GM19452 (cell line): Measurements from ENCODE around the gene LPCAT2.

Experiments used
- ATAC-seq: cut with Tn5 transposase; IDR thresholded peaks from one replicate; pipeline ENCODE4 v1.9.1; 2021; ENCODE audit not compliant: unreplicated experiment

The LPCAT2 gene

DNA sequence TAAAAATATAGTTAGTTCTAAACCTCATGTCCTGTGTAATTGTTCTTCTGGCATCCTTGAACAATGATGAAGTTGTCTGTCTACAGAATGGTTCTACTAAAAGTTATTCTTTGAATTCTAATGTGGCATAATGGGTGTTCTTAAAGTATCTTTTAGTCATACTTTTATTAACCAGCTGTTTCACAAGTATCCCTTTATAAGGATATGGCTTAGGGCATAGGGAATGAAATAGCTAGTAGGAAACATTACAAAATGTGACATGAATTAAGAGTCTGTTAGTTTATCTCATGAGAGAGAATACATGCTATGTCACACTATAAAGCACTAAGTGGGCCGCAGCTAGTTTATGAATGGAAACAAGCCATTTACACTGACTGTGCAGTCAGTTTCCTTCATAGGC is 31.3 kb downstream of the LPCAT2 start:
- no peak for ATAC-seq

DNA sequence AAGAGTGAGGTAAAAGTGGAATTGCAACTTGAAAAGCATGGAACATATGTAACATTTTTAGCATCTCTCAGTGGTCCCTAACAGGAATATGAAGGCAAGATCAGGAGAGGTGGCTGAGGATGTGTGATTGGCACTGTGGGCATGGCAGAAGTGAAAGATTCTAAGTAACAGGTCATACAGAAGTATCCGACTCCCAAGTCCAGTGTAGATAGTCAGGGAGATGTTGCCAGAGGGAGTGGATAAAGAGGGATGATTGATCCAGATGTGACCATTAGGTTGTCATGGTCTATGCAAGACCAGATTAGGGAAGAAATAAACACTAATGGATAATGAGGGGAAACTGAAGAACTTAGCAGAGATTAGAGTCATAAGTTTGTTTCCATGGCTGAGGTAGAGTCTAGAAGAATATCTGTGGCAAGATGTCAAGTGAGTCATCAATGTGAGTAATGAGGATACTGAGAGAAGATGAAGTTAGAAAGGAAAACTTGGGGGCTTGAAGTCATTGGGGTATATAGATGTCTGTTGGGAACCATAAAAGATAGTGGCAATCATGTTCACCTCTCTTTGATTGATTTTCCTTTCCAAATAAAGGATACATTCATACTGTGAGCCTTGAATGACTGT is 33.7 kb downstream of the LPCAT2 start:
- no peak for ATAC-seq

DNA sequence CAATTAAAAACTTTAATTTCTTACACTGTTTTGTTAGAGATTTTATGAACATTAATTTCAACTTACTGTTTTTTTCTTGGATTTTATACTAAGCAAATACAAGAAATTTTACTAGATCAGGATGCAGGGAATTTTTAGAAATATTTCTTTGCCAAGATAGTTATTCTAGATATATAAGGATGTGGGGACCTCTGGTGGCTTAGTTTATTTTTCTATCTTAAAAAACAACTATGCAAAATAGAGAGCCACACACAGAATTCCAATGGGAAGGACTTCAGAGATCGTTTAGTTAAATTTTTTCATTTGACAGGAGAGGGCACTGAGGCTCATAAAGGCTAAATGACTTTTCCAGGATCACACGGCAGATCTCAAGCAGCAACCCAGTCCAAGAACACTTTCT is 34.6 kb downstream of the LPCAT2 start:
- no peak for ATAC-seq

DNA sequence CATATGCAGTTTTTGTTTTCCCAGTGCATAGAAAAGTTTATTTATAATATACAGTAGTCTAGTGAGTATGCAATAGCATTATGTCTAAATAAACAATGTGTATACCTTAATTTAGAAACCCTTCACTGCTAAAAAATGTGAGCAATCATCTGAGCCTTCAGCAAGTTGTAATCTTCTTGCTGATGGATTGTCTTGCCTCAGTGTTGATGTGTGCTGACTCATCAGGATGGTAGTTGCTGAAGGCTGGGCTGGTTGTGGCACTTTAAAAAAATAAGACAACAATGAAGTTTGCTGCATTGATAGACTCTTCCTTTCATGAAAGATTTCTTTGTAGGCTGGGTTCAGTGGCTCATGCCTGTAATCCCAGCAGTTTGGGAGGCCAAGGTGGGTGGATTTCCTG is 43.7 kb downstream of the LPCAT2 start:
- no peak for ATAC-seq

DNA sequence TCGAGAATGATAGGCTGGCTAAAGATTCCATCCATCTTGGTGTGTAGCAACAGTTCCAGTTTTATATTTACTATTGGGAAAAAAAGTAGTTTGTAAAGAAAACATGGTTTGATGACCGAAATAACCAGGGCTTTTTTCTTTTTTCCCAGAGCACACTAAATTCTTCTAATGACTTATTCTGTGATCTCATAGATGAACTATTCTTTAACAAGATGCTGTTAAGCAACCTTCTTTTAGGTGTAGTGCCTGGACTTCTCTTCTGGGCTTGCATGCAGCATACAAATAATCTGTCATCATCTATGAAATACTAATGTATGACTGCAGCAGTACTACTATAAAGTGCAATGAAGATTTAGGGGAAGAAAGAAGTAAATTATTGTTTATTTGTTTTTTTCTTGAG is 46.6 kb downstream of the LPCAT2 start:
- ATAC-seq: no peak

DNA sequence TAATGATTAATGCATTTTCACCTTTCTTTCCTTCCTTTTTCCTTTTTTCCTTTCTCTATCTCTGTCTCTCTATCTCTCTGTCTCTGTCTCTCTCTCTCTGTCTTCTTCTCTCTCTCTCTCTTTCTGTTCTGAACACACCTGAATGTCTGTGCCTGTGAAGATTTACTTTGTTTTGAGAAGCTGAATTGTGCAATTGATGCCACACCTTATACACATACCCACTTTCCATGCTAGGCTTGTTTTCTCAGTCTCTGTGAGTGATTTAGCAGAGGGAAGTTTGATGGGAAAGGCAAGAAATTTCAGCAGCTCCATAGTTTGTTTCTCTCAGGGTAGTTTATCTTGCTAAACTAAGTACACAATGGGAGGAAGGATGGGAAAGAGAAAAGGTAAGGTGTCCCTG is 48.3 kb downstream of the LPCAT2 start:
- ATAC-seq: no peak

DNA sequence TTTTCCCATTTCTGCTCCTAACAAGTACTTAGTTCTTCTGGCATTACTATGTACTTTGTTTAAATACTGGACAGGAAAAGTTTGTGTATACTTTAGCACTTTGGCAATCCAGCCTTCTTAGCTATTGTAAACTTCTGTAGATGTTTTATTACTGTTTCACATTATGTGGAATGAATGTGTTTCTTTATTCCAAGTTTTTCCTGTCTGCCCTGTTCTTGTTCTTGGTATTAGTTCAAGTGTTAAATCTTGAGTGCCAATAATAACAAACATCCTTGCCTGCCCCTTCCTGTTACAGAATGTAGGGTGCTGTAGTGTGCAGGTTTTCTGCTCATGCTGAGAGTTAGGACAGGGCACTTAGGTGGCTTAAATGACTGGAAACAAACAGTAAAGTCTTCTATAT is 50.4 kb downstream of the LPCAT2 start:
- no peak for ATAC-seq

DNA sequence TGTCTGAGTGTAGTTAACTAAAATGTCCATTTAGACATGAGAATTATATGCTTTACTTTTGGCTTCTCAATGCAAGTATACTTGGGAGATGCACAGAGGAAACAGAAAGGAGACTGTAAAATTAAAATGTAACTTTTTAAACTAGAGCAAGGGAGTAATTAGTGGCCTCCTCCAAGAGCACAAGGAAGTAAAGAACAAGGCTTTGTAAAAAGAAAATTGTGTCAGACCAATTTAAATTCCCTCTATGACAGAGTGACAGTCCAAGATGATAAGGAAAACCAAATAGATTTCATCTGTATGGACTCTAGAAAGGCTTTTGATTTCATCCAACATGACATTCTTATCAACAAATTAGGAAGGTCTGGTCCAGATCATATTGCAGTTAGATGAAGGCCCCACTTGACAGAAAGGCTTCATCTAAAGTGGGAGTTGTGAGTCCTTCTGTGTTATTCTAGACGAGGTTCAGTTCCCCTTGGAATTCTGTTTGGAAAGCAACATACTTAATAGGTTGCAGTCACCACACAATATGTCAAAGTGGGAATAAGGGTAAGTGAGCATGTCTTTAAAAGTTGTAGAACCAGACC is 51.2 kb downstream of the LPCAT2 start:
- no peak for ATAC-seq

DNA sequence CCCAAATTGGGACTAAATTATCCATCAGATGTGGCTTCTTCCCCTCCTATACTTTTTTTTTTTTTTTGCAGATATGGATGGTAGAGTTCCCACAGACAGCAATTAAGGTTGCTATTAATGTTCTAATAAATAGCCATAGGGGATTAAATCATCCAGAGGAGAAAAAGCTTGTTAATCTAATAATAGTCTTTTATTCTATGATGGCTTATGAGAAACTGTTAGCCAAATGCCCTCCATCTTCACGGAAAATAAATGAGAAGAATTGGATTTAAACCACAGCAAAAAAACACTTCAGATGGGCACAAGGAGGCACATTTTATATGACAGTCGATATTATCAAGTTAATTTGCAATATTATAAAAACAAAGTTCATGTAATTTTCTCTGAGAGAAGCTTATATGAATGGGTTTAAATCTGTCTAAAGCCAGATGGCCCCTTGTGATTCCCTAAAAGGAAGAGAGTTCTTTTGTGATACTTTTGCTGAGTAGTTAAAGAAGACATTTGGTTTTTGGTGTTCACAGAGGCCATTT is 52.5 kb downstream of the LPCAT2 start:
- ATAC-seq: no peak

DNA sequence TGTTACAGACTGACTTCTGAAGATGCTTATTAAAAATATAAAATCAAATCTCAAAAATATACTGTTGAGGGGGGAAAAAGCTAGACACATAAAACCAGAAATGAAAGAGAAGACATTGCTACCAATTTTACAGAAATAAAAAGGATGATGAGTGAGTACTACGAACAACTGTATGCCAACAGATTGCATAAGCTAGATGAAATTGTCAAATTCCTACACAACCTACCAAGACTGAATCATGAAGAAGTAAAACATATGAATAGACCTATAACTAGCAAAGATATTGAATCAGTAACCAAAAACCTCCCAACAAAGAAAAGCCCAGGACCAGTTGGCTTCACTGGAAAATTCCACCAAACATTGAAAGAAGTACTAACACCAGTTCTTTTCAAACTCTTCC is 54.1 kb downstream of the LPCAT2 start:
- no peak for ATAC-seq

DNA sequence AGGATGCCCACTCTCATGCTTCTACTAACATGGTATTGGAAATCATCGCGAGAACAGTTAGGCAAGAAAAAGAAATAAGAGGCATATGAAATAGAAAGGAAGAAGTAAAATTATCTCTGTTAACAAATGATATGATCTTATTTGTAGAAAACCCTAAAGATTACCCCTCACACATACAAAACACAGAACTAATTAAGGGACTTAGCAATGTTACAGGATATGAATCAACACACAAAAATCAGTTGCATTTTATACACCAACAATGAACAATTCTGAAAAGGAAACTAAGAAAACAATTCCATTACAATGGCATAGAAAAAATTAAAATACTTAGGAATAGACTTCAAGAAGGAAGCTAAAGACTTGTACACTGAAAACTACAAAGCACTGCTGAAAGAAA is 54.9 kb downstream of the LPCAT2 start:
- ATAC-seq: no peak

DNA sequence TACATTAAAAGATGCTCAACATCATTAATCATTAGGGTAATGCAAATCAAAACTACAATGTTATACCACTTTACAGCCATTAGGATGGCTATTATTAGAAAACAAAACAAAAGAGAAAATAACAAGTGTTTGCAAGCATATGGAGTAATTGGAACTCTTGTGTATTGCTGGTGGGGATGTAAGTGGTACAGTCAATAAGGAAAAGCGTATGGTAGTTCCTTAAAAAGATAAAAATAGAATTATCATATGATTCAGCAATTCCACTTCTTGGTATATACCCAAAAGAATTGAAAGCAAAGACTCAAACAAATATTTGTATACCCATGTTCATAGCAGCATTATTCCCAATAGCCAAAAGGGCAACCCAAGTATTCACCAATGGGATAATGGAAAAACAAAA is 56.2 kb downstream of the LPCAT2 start:
- ATAC-seq: no peak

DNA sequence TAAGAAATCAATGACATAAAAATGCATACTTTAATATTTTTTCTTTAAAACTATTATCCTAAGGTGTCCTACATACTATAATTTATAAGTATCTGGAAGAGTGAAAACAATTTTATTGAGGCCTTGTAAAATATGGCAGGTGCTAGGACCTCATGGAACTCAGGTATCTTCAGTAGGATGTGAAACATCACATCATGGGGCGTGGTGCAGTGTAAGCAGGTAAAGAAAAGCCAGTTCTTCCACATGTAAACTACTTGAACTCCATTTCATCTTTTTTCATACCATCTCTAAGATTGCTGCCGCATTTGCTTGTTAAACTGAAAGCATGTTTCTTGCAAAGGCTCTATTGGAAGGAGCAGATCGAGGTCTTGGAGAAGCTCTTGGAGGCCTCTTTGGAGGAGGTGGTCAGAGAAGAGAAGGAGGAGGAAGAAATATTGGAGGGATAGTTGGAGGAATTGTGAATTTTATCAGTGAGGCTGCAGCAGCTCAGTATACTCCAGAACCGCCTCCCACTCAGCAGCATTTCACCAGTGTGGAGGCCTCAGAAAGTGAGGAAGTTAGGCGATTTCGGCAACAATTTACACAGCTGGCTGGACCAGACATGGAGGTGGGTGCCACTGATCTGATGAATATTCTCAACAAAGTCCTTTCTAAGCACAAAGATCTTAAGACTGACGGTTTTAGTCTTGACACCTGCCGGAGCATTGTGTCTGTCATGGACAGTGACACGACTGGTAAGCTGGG is 57.7 kb downstream of the LPCAT2 start, which contains the start of gene CAPNS2:
Gene CAPNS2, plus strand, starts transcription at position 253 of the 744 bp plus-strand sequence. Its CDS starts 73 bp downstream, at position 326.
- no peak for ATAC-seq

DNA sequence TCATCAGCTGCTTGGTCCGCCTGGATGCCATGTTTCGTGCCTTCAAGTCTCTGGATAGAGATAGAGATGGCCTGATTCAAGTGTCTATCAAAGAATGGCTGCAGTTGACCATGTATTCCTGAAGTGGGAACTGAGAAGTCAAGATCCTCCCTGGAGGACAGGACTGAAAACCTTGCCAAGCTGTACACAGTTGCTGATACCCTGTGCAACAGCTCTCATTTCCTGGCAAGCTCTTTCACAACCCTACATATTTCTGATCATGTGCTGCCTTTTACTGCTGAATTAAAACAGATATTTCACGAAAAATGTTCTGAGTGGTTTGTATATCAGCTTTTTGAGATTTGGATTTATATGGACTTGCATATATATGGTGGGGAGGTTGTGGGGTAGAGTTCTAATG is 58.5 kb downstream of the LPCAT2 start:
- ATAC-seq: no peak

DNA sequence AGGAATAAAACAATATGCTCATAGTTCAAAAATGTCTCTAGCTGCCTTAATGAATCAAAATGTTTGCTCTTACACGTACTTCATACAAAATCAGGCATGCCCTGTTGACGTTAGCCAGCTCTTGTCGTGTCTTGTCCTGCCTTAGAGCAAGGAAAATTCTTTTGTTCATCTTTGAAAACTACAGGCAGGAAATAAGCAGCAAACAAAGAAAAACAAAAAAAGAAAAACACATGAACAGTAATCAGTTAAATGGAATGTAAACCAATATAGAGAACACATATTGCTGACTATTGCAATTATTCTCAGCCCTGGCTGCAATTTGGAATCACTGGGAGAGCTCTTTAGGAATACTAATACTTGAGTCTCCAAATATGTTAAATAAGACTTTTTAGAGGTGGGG is 59.3 kb downstream of the LPCAT2 start:
- ATAC-seq: no peak

DNA sequence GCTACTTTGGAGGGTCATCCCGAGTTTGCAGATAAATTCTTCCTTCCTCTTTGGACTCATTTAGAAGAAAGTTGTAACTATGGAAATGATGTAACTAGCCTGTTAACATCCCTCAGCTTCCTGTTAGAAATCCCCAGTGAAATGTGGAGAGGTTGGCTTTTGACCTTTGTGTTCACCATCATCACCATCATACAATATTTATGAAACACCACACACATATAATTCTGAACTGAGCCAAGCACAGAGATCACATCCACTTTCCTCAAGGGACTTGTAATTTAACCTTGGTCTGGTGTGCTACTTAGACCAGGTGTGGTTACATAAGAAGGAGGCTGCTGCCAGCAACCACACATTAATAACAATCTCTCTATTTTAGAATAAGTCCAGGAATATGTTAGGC is 60.2 kb downstream of the LPCAT2 start:
- ATAC-seq: no peak

DNA sequence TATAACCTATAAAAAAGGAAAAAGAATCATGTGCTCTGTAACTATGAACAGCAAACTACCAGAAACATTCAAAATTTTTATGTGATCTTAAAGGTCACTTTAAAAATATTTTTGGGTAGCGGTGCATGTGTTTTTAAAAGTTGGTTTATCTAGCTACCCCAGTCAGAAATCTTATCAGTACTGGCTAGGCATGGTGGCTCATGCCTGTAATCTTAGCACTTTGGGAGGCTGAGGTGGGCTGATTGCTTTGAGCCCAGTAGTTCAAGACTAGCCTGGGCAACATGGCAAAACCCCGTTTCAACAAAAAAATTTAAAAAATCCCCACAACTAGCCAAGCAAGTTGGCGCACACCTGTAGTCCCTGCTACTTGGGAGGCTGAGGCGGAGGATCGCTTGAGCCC is 61.3 kb downstream of the LPCAT2 start:
- no peak for ATAC-seq

DNA sequence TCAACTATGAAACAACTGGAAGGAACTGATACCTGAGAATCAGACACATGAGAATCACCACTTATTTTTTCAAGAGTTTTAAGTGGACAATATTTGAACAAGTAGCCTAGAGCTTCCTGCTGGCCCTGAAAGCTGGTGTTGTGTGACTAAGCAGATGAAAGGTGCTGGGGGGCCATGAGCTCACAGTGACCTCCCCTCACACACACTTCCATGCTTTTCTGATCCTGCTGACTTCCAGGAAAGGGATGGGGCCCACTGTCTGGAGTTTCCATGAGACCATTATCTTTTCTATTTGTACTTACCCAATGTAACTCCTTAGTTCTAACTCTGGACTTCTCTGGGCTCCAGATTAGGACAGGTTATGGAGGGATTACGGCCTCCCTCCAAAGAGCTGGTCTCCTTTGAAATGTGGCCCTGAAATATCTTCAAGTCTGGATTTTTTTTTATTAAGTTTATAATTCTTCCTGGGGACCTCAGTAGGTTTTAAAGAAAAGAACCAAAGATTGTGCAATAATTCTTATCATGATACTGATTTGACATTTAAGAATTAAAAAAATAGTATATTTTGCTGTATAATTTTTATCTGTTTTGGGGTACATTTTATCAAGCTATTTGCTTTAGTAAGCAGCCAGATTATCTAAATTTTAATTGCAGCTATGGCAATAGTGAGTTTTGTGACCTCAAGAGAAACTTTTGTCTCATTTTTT is 62.5 kb downstream of the LPCAT2 start:
- ATAC-seq: no peak

DNA sequence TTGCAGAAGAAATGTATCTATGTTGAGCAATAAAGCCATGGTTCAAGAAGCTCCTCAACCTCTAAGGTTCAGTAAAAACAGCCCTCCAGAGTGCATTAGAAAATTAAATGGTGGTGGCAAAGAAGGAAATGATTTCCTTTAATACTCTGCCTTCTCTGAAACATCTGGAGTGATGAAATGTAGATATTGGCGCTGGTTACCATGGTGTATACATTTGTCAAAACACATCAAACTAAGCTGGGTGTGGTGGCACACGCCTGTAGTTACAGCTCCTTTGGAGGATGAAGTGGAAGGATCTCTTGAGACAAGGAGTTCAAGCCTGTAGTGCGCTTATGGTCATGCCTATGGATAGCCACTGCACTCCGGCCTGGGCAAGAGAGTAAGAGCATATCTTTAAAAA is 63.6 kb downstream of the LPCAT2 start:
- ATAC-seq: no peak

DNA sequence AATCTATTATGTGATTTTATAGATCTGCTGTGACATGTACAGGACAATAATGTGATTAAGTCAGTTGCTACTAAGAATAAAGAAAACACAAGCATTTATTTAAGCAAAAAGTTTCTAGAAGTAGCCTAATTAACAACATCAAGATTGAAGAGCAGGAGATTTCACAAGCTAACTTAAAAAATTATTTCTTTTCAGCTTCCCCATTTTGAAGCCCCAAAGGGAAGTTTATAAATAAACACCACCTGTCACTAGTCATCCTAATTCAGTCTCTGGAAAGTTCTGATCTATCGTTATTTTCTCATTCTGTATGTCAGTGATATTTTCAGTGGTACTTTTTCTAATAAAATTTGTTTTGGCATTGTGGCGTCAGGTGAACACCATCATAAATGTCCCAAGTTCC is 65.9 kb downstream of the LPCAT2 start:
- ATAC-seq: no peak

DNA sequence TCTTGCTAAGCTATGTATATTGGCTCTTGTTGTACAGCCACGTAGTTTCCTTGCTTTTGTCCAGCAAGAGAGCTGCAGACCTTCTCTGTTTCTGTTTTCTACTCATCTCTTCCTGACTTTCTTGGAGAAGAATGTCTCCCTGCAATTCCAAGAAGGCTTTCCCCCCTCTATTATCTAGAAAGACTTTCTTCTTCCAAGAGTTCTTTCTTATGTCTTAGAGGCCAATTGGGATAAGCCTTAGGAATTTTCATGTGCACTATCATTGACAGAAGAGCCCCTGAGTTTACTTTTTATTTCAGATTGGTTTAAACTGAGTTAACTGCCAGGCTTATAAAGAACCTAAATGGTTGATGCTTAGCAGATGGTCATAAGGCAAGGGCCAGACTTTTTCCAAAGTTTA is 66.6 kb downstream of the LPCAT2 start:
- ATAC-seq: no peak

DNA sequence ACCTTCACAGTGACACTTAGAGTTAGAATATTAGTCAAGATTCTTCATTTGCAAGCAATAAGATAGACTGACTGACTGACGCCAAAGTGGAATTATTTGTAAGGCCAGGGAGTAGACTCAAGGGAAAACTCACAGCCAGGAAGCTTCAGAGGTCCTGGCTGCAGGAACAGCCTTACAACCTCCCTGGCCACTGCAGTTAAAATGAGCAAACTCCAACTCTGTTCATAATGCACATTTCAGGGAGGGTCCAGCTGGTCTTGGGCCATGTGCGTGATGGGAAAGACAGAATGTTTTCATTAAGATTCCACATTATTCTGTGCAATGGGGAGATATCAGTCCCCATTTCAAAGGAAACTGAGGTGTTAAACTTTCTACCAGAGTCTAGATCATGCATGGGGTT is 67.5 kb downstream of the LPCAT2 start:
- no peak for ATAC-seq
